ENCODE data around the gene TTYH1. TPM values are rescaled to one million over a fixed set of nuclear protein-coding genes. Genes with fewer than 3 reads are reported as not detected.

The TTYH1 gene
- total RNA-seq, 1 donor from 2014 or later: 6.0 TPM

- H3K4me1 Mint-ChIP-seq: peaks cover 2% of the 10 kb centered on the region
- TF ChIP-seq, protein P1, sequence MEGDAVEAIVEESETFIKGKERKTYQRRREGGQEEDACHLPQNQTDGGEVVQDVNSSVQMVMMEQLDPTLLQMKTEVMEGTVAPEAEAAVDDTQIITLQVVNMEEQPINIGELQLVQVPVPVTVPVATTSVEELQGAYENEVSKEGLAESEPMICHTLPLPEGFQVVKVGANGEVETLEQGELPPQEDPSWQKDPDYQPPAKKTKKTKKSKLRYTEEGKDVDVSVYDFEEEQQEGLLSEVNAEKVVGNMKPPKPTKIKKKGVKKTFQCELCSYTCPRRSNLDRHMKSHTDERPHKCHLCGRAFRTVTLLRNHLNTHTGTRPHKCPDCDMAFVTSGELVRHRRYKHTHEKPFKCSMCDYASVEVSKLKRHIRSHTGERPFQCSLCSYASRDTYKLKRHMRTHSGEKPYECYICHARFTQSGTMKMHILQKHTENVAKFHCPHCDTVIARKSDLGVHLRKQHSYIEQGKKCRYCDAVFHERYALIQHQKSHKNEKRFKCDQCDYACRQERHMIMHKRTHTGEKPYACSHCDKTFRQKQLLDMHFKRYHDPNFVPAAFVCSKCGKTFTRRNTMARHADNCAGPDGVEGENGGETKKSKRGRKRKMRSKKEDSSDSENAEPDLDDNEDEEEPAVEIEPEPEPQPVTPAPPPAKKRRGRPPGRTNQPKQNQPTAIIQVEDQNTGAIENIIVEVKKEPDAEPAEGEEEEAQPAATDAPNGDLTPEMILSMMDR (IDR thresholded peaks at IDR 0.05; ENCODE audit: unreplicated experiment): no peak
- no peak overlapping the region for H3K27ac Mint-ChIP-seq
- peaks cover 7% of the 10 kb centered on the region for H3K9me3 Mint-ChIP-seq
- DNase-seq (ENCODE audit: low spot score in 2 of 2, unreplicated experiment in 2 of 2): no peak
- peaks cover 7% of the 10 kb centered on the region for H3K27me3 Mint-ChIP-seq (ENCODE audit: low read depth)
- H3K36me3 Mint-ChIP-seq: no peaks in the 10 kb centered on the region
- no peak overlapping the region for H3K4me3 Mint-ChIP-seq
These were observed 12.2 kb upstream of the TTYH1 start for GRCh38 chr19:54403054-54403453.

GRCh38 chr19:54405628-54406027 lies 9.6 kb upstream of the TTYH1 start:
- no peak overlapping the region for H3K4me3 Mint-ChIP-seq
- peaks cover 14% of the 10 kb centered on the region for H3K27me3 Mint-ChIP-seq (ENCODE audit: low read depth)
- TF ChIP-seq, protein P1 (IDR thresholded peaks at IDR 0.05; ENCODE audit: unreplicated experiment): no peak

GRCh38 chr19:54407780-54408179 lies 7.5 kb upstream of the TTYH1 start:
- Mint-ChIP-seq H3K4me1 (no peaks in the 10 kb centered on the region), H3K36me3 (no peaks in the 10 kb centered on the region), H3K27ac (no peak overlapping the region), H3K9me3 (peaks cover 10% of the 10 kb centered on the region), H3K4me3 (no peak overlapping the region), H3K27me3 (ENCODE audit: low read depth) (peaks cover 30% of the 10 kb centered on the region)
- TF ChIP-seq, protein P1 (IDR thresholded peaks at IDR 0.05; ENCODE audit: unreplicated experiment): no peak
- DNase-seq (ENCODE audit: low spot score in 2 of 2, unreplicated experiment in 2 of 2): no peak

More at GRCh38 chr19:54405628-54406027, 9.6 kb upstream of the TTYH1 start:
- H3K27ac Mint-ChIP-seq: no peak overlapping the region
- DNase-seq (ENCODE audit: low spot score in 2 of 2, unreplicated experiment in 2 of 2): no peak
- H3K4me1 Mint-ChIP-seq: no peaks in the 10 kb centered on the region
- no peaks in the 10 kb centered on the region for H3K36me3 Mint-ChIP-seq
- peaks cover 10% of the 10 kb centered on the region for H3K9me3 Mint-ChIP-seq

- H3K27me3 Mint-ChIP-seq (ENCODE audit: low read depth): peaks cover 38% of the 10 kb centered on the region
- no peaks in the 10 kb centered on the region for H3K36me3 Mint-ChIP-seq
- H3K4me1 Mint-ChIP-seq: no peaks in the 10 kb centered on the region
- H3K4me3 Mint-ChIP-seq: no peak overlapping the region
- TF ChIP-seq, protein P1 (IDR thresholded peaks at IDR 0.05; ENCODE audit: unreplicated experiment): no peak
- DNase-seq (ENCODE audit: low spot score in 2 of 2, unreplicated experiment in 2 of 2): no peak
- no peak overlapping the region for H3K27ac Mint-ChIP-seq
- H3K9me3 Mint-ChIP-seq: peaks cover 10% of the 10 kb centered on the region
These were observed 6.7 kb upstream of the TTYH1 start for GRCh38 chr19:54408456-54409026.

- no peak for DNase-seq (ENCODE audit: low spot score in 2 of 2, unreplicated experiment in 2 of 2)
- H3K36me3 Mint-ChIP-seq: no peaks in the 10 kb centered on the region
- no peak overlapping the region for H3K4me3 Mint-ChIP-seq
- H3K4me1 Mint-ChIP-seq: no peaks in the 10 kb centered on the region
- peaks cover 51% of the 10 kb centered on the region for H3K27me3 Mint-ChIP-seq (ENCODE audit: low read depth)
- TF ChIP-seq, protein P1 (IDR thresholded peaks at IDR 0.05; ENCODE audit: unreplicated experiment): no peak
- no peak overlapping the region for H3K27ac Mint-ChIP-seq
- peaks cover 16% of the 10 kb centered on the region for H3K9me3 Mint-ChIP-seq
These were observed 4.2 kb upstream of the TTYH1 start for GRCh38 chr19:54411033-54411432.

- Mint-ChIP-seq H3K4me1 (no peaks in the 10 kb centered on the region), H3K4me3 (no peak overlapping the region), H3K36me3 (no peaks in the 10 kb centered on the region), H3K27ac (no peak overlapping the region), H3K9me3 (peaks cover 10% of the 10 kb centered on the region), H3K27me3 (ENCODE audit: low read depth) (peaks cover 68% of the 10 kb centered on the region)
- no peak for DNase-seq (ENCODE audit: low spot score in 2 of 2, unreplicated experiment in 2 of 2)
- TF ChIP-seq, protein P1 (IDR thresholded peaks at IDR 0.05; ENCODE audit: unreplicated experiment): no peak
These were observed 2.4 kb upstream of the TTYH1 start for GRCh38 chr19:54412877-54413276.
